ENCODE results near the gene GRIFIN. TPM values are rescaled to one million over a fixed set of nuclear protein-coding genes. Genes with fewer than 3 reads are reported as not detected.

GRIFIN gene
- not detected in 2 replicates for total RNA-seq

GRCh38 chr7:2476298-2476697, at the start of gene GRIFIN:
Gene GRIFIN, minus strand, starts transcription at chr7:2476398. Its CDS starts 15 bp downstream, at chr7:2476383.

GRCh38 chr7:2519119-2519930, 43.1 kb upstream of the GRIFIN start, which contains the start of gene LFNG:
Gene LFNG, plus strand, starts transcription at chr7:2519774. Its CDS starts 88 bp downstream, at chr7:2519862.

Other genes starting within 250 kb of the GRIFIN start
- 50.2 and 75.5 TPM in 2 replicates for gene MAD1L1, start 243.5 kb downstream of the GRIFIN start, total RNA-seq
- gene MRM2, start 234.2 kb downstream of the GRIFIN start, total RNA-seq: 11.7 and 13.5 TPM in 2 replicates
- 6.7 and 19.3 TPM in 2 replicates for gene NUDT1, start 234.2 kb downstream of the GRIFIN start, total RNA-seq
- gene SNX8, start 162.0 kb downstream of the GRIFIN start, total RNA-seq: 6.5 and 15.1 TPM in 2 replicates
- 169 and 224 TPM in 2 replicates for gene EIF3B, start 121.6 kb downstream of the GRIFIN start, total RNA-seq
- 3.7 and 12.8 TPM in 2 replicates for gene CHST12, start 72.8 kb downstream of the GRIFIN start, total RNA-seq
- 6.3 and 32.2 TPM in 2 replicates for gene LFNG, start 43.4 kb upstream of the GRIFIN start, total RNA-seq
- 20.6 and 22.0 TPM in 2 replicates for gene BRAT1, start 79.1 kb upstream of the GRIFIN start, total RNA-seq
- 3.2 and 6.9 TPM in 2 replicates for gene IQCE, start 82.6 kb upstream of the GRIFIN start, total RNA-seq
- 43.2 and 131 TPM in 2 replicates for gene TTYH3, start 155.6 kb upstream of the GRIFIN start, total RNA-seq
- under 0.01 and 0.06 TPM in 2 replicates for gene AMZ1, start 211.8 kb upstream of the GRIFIN start, total RNA-seq